Ishikawa (cell line): Measurements from ENCODE around the gene REPIN1.

ENCODE experiments used
- CEBPB ChIP-seq: IDR thresholded peaks from 2 replicates; pipeline ENCODE4 v1.6.1; 2012
- CREB1 ChIP-seq: IDR thresholded peaks from 2 replicates; pipeline ENCODE4 v1.6.1; 2012; ENCODE audit warnings: low read depth
- EGR1 ChIP-seq: IDR thresholded peaks from 2 replicates; pipeline ENCODE4 v1.6.1; 2012
- EP300 ChIP-seq: IDR thresholded peaks from 2 replicates; pipeline ENCODE4 v1.6.1; 2012; ENCODE audit warnings: borderline replicate concordance
- MAX ChIP-seq: IDR thresholded peaks from 2 replicates; pipeline ENCODE4 v1.6.1; 2012
- NFIC ChIP-seq: IDR thresholded peaks from 2 replicates; pipeline ENCODE4 v1.6.1; 2012
- RAD21 ChIP-seq: IDR thresholded peaks from 2 replicates; pipeline ENCODE4 v1.6.1; 2012; ENCODE audit warnings: low read depth
- REST ChIP-seq: IDR thresholded peaks from 2 replicates; pipeline ENCODE4 v1.6.1; 2012; ENCODE audit warnings: low read depth, mild to moderate bottlenecking
- TAF1 ChIP-seq: IDR thresholded peaks from 2 replicates; pipeline ENCODE4 v1.6.1; 2012; ENCODE audit warnings: low read depth, mild to moderate bottlenecking
- TCF12 ChIP-seq: IDR thresholded peaks from 2 replicates; pipeline ENCODE4 v1.6.1; 2012; ENCODE audit warnings: low read depth
- TEAD4 ChIP-seq: IDR thresholded peaks from 2 replicates; pipeline ENCODE4 v1.6.1; 2012
- USF1 ChIP-seq: IDR thresholded peaks from 2 replicates; pipeline ENCODE4 v1.6.1; 2012
- YY1 ChIP-seq: IDR thresholded peaks from 2 replicates; pipeline ENCODE4 v1.6.1; 2012; ENCODE audit warnings: low read depth
- ZBTB7A ChIP-seq: IDR thresholded peaks from 2 replicates; pipeline ENCODE4 v1.6.1; 2012; ENCODE audit warnings: low read depth

The REPIN1 gene

GRCh38 chr7:150345012-150345411, 23.6 kb upstream of the REPIN1 start:
- TF ChIP-seq TEAD4 (no peak), USF1 (no peak), RAD21 (no peak), YY1 (no peak), NFIC (no peak), EP300 (no peak), MAX (no peak), CEBPB (no peak)

GRCh38 chr7:150346922-150347321, 21.7 kb upstream of the REPIN1 start:
- TF ChIP-seq TAF1, result no peak
- TF ChIP-seq REST, result no peak
- TF ChIP-seq CREB1, result no peak
- TF ChIP-seq USF1, result no peak
- no peak for TF ChIP-seq CEBPB
- TF ChIP-seq NFIC, result no peak
- TF ChIP-seq MAX, result no peak
- no peak for TF ChIP-seq TEAD4
- no peak for TF ChIP-seq YY1

GRCh38 chr7:150351587-150352194, 16.9 kb upstream of the REPIN1 start:
- TF ChIP-seq REST (no peak), TCF12 (no peak), EGR1 (no peak), TAF1 (no peak), NFIC (no peak), USF1 (no peak), YY1 (no peak)

GRCh38 chr7:150355666-150356059, 13.0 kb upstream of the REPIN1 start:
- TF ChIP-seq EP300 (no peak), ZBTB7A (no peak), REST (no peak), USF1 (no peak), MAX (no peak), CREB1 (no peak), TEAD4 (no peak), TAF1 (no peak), EGR1 (no peak)
